ENCODE results near the gene TRIM38. TPM values are rescaled to one million over a fixed set of nuclear protein-coding genes. Genes with fewer than 3 reads are reported as not detected.

Gene TRIM38
- total and polyA plus RNA-seq, 2 donors from 2014 or later: 12.2 to 27.9 TPM

GRCh38 chr6:25972902-25973301 is 10.3 kb downstream of the TRIM38 start:
- FAIRE-seq: no peak
- H3K4me3 ChIP-seq (ENCODE audit: low read length in 3 of 3): no peak overlapping the region
- no peak for TF ChIP-seq CTCF (IDR thresholded peaks at IDR 0.05; ENCODE audit: borderline replicate concordance, extremely low read depth, insufficient read depth)
- intact Hi-C loops (cut with DNase I): no loop called here
- H3K9ac ChIP-seq (ENCODE audit: low read length in 3 of 3): no peak overlapping the region
- H3K4me1 ChIP-seq (ENCODE audit: control insufficient read depth in 2 of 3, insufficient read depth in 2 of 3, low read depth in 1 of 3, low read length in 3 of 3): peaks cover 6 to 18% (median 16%) of the 10 kb centered on the region in 3 donors
- H3K36me3 ChIP-seq (ENCODE audit: control insufficient read depth in 2 of 3, insufficient read depth in 3 of 3, low read length in 3 of 3): peaks cover 11 to 42% (median 38%) of the 10 kb centered on the region in 3 donors
- H3K9me3 ChIP-seq (ENCODE audit: control insufficient read depth in 2 of 3, insufficient read depth in 1 of 3, low read length in 3 of 3): no peaks in the 10 kb centered on the region
- no peak for DNase-seq
- no peaks in the 10 kb centered on the region for H3K27me3 ChIP-seq (ENCODE audit: control insufficient read depth, insufficient read depth, low read length)
- H3K27ac ChIP-seq (ENCODE audit: low read depth in 2 of 2, low read length in 2 of 2): no peak overlapping the region

GRCh38 chr6:25973923-25974555 is 11.4 kb downstream of the TRIM38 start:
- intact Hi-C loops (cut with DNase I): no loop called here
- Histone ChIP-seq H3K27me3 (ENCODE audit: control insufficient read depth, insufficient read depth, low read length) (no peaks in the 10 kb centered on the region), H3K9me3 (ENCODE audit: control insufficient read depth in 2 of 3, insufficient read depth in 1 of 3, low read length in 3 of 3) (no peaks in the 10 kb centered on the region), H3K27ac (ENCODE audit: low read depth in 2 of 2, low read length in 2 of 2) (no peak overlapping the region), H3K4me3 (ENCODE audit: low read length in 3 of 3) (no peak overlapping the region), H3K36me3 (ENCODE audit: control insufficient read depth in 2 of 3, insufficient read depth in 3 of 3, low read length in 3 of 3) (peaks cover 10 to 42% (median 38%) of the 10 kb centered on the region in 3 donors), H3K9ac (ENCODE audit: low read length in 3 of 3) (no peak overlapping the region), H3K4me1 (ENCODE audit: control insufficient read depth in 2 of 3, insufficient read depth in 2 of 3, low read depth in 1 of 3, low read length in 3 of 3) (peaks cover 6 to 12% (median 11%) of the 10 kb centered on the region in 3 donors)
- no peak for FAIRE-seq
- no peak for TF ChIP-seq CTCF (IDR thresholded peaks at IDR 0.05; ENCODE audit: borderline replicate concordance, extremely low read depth, insufficient read depth)
- no peak for DNase-seq

- H3K27me3 ChIP-seq (ENCODE audit: control insufficient read depth, insufficient read depth, low read length): no peaks in the 10 kb centered on the region
- TF ChIP-seq CTCF (IDR thresholded peaks at IDR 0.05; ENCODE audit: borderline replicate concordance, extremely low read depth, insufficient read depth): no peak
- peaks cover 6 to 9% (median 8%) of the 10 kb centered on the region in 3 donors for H3K4me1 ChIP-seq (ENCODE audit: control insufficient read depth in 2 of 3, insufficient read depth in 2 of 3, low read depth in 1 of 3, low read length in 3 of 3)
- H3K9me3 ChIP-seq (ENCODE audit: control insufficient read depth in 2 of 3, insufficient read depth in 1 of 3, low read length in 3 of 3): no peaks in the 10 kb centered on the region
- H3K4me3 ChIP-seq (ENCODE audit: low read length in 3 of 3): no peak overlapping the region
- intact Hi-C loops (cut with DNase I): no loop called here
- H3K36me3 ChIP-seq (ENCODE audit: control insufficient read depth in 2 of 3, insufficient read depth in 3 of 3, low read length in 3 of 3): peaks cover 10 to 34% (median 33%) of the 10 kb centered on the region in 3 donors
- DNase-seq: no peak
- H3K27ac ChIP-seq (ENCODE audit: low read depth in 2 of 2, low read length in 2 of 2): no peak overlapping the region
- no peak for FAIRE-seq
- H3K9ac ChIP-seq (ENCODE audit: low read length in 3 of 3): no peak overlapping the region
Measured at GRCh38 chr6:25975923-25976560, 13.4 kb downstream of the TRIM38 start.
